ENCODE data around the gene ARFGAP3. TPM values are rescaled to one million over a fixed set of nuclear protein-coding genes. Genes with fewer than 3 reads are reported as not detected.
A peak's percentile ranks its signal among the peaks of the same experiment; 100 is the strongest.

The ARFGAP3 gene
- total and polyA plus RNA-seq, 3 experiments from 2014 or later = 32.2 to 50.0 (median 33.0) TPM

GRCh38 chr22:42799461-42800405, 57.3 kb downstream of the ARFGAP3 start:
- H3K4me1 ChIP-seq (ENCODE audit: insufficient read depth, low read length) = no peaks in the 10 kb centered on the region
- H3K4me3 ChIP-seq (ENCODE audit: low read length) = no peak overlapping the region
- Mint-ChIP-seq H3K9me3 (no peaks in the 10 kb centered on the region), H3K27ac (peak overlapping the region in 2 of 8 donors; percentile 60 to 84), H3K36me3 (peaks cover 0 to 73% (median 17%) of the 10 kb centered on the region in 3 donors), H3K27me3 (no peaks in the 10 kb centered on the region), H3K4me3 (no peak overlapping the region), H3K4me1 (no peaks in the 10 kb centered on the region)
- no peak overlapping the region for H3K27ac ChIP-seq (ENCODE audit: low read depth, low read length)
- ChIA-PET POLR2A (no interaction called here), CTCF (interaction anchor here (1.1 kb wide), 1 partner anchor 18 kb away, joined by 3 read pairs; no protein-coding TSS in a partner anchor)
- no peak for DNase-seq
- peaks cover 5% of the 10 kb centered on the region for H3K36me3 ChIP-seq (ENCODE audit: insufficient read depth, low read length)
- H3K9me3 ChIP-seq (ENCODE audit: low read length) = no peaks in the 10 kb centered on the region
- no peaks in the 10 kb centered on the region for H3K27me3 ChIP-seq (ENCODE audit: insufficient read depth, low read length, poor library complexity, severe bottlenecking)

DNA sequence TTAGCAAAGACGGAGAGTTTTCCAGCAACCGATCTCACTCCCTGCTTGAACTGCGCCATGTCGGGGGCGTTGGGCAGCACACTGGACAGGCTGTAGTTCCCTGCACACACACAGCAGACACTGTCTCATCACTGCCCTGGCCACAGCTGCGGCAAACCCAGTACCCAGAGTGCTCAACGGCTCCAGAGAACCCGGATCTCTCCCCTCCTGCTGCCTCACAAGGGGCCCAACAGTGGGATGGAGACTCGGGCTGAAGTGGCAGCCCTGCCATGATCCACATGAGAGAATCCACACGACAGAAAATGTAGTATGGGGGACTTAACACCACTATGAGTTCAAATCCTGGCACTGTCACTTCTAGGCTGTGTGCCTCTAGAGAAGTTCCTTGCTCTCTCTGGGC, 58.0 kb downstream of the ARFGAP3 start:
- Mint-ChIP-seq H3K36me3 (peaks cover 0 to 74% (median 17%) of the 10 kb centered on the region in 3 donors), H3K4me3 (no peak overlapping the region), H3K27me3 (no peaks in the 10 kb centered on the region), H3K9me3 (no peaks in the 10 kb centered on the region), H3K27ac (peak overlapping the region in 1 of 8 donors; percentile 84), H3K4me1 (no peaks in the 10 kb centered on the region)
- Histone ChIP-seq H3K27me3 (ENCODE audit: insufficient read depth, low read length, poor library complexity, severe bottlenecking) (no peaks in the 10 kb centered on the region), H3K4me3 (ENCODE audit: low read length) (no peak overlapping the region), H3K36me3 (ENCODE audit: insufficient read depth, low read length) (peaks cover 5% of the 10 kb centered on the region), H3K9me3 (ENCODE audit: low read length) (no peaks in the 10 kb centered on the region), H3K4me1 (ENCODE audit: insufficient read depth, low read length) (no peaks in the 10 kb centered on the region), H3K27ac (ENCODE audit: low read depth, low read length) (no peak overlapping the region)
- ChIA-PET CTCF (no interaction called here), POLR2A (no interaction called here)
- DNase-seq = no peak

DNA sequence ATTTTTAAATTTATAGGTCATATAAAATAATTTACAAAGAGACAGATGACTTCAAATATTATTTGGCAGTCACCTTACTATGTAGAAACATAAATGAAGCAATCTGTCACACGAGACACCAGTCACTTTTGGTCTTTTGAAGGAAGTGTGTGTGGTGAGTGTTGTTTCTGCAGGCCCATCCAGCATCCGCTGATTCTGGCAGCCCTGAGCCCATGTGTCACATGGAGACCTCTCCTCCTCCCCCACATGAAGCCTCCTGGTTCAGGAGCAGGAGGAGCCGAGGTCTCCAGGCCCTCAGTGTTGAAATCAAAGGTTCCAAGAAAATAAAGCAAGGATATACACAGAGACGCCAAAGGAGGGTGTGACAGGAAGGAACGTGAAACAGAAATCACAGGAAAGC, 60.1 kb downstream of the ARFGAP3 start:
- peaks cover 5% of the 10 kb centered on the region for H3K36me3 ChIP-seq (ENCODE audit: insufficient read depth, low read length)
- DNase-seq = no peak
- H3K4me1 ChIP-seq (ENCODE audit: insufficient read depth, low read length) = no peaks in the 10 kb centered on the region
- no peak overlapping the region for H3K4me3 ChIP-seq (ENCODE audit: low read length)
- Mint-ChIP-seq H3K27me3 (no peaks in the 10 kb centered on the region), H3K4me1 (no peaks in the 10 kb centered on the region), H3K27ac (peak overlapping the region in 1 of 8 donors; percentile 70), H3K36me3 (peaks cover 0 to 67% (median 17%) of the 10 kb centered on the region in 3 donors), H3K9me3 (no peaks in the 10 kb centered on the region), H3K4me3 (no peak overlapping the region)
- no peak overlapping the region for H3K27ac ChIP-seq (ENCODE audit: low read depth, low read length)
- ChIA-PET POLR2A (no interaction called here), CTCF (no interaction called here)
- H3K9me3 ChIP-seq (ENCODE audit: low read length) = no peaks in the 10 kb centered on the region
- H3K27me3 ChIP-seq (ENCODE audit: insufficient read depth, low read length, poor library complexity, severe bottlenecking) = no peaks in the 10 kb centered on the region

DNA sequence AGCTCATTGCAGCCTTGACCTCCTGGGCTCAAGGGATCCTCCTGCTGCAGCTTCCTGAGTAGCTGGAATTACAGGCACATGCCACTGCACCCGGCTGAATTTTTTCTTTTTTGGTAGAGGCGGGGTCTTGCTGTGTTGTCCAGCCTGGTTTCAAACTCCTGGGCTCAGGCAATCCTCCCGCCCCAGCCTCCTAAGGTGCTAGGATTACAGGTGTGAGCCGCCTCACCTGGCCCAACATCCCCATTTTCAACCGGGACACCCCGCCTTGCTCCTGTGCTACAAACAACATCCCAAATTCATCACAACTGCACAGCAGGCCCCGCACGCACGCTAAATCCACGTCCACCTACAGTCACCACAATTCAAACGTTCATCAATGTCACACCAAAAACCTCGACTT, 61.0 kb downstream of the ARFGAP3 start:
- no peaks in the 10 kb centered on the region for H3K27me3 ChIP-seq (ENCODE audit: insufficient read depth, low read length, poor library complexity, severe bottlenecking)
- H3K27ac ChIP-seq (ENCODE audit: low read depth, low read length) = no peak overlapping the region
- no peak overlapping the region for H3K27ac Mint-ChIP-seq
- CTCF ChIA-PET = no interaction called here
- H3K4me1 Mint-ChIP-seq = no peaks in the 10 kb centered on the region
- H3K9me3 ChIP-seq (ENCODE audit: low read length) = no peaks in the 10 kb centered on the region
- no peak overlapping the region for H3K4me3 Mint-ChIP-seq
- no peaks in the 10 kb centered on the region for H3K27me3 Mint-ChIP-seq
- POLR2A ChIA-PET = no interaction called here
- H3K4me3 ChIP-seq (ENCODE audit: low read length) = no peak overlapping the region
- peaks cover 5% of the 10 kb centered on the region for H3K36me3 ChIP-seq (ENCODE audit: insufficient read depth, low read length)
- peaks cover 0 to 57% (median 15%) of the 10 kb centered on the region in 3 donors for H3K36me3 Mint-ChIP-seq
- DNase-seq = no peak
- no peaks in the 10 kb centered on the region for H3K9me3 Mint-ChIP-seq
- no peaks in the 10 kb centered on the region for H3K4me1 ChIP-seq (ENCODE audit: insufficient read depth, low read length)

GRCh38 chr22:42794551-42795510, 62.2 kb downstream of the ARFGAP3 start:
- no peaks in the 10 kb centered on the region for H3K27me3 ChIP-seq (ENCODE audit: insufficient read depth, low read length, poor library complexity, severe bottlenecking)
- no peaks in the 10 kb centered on the region for H3K9me3 ChIP-seq (ENCODE audit: low read length)
- H3K27ac ChIP-seq (ENCODE audit: low read depth, low read length) = no peak overlapping the region
- POLR2A ChIA-PET = no interaction called here
- no peak for DNase-seq
- peaks cover 5% of the 10 kb centered on the region for H3K36me3 ChIP-seq (ENCODE audit: insufficient read depth, low read length)
- CTCF ChIA-PET = no interaction called here
- H3K4me3 ChIP-seq (ENCODE audit: low read length) = no peak overlapping the region
- H3K36me3 Mint-ChIP-seq = peaks cover 0 to 48% (median 14%) of the 10 kb centered on the region in 3 donors
- no peaks in the 10 kb centered on the region for H3K4me1 ChIP-seq (ENCODE audit: insufficient read depth, low read length)
- no peaks in the 10 kb centered on the region for H3K9me3 Mint-ChIP-seq
- no peaks in the 10 kb centered on the region for H3K27me3 Mint-ChIP-seq
- H3K27ac Mint-ChIP-seq = peak overlapping the region in 1 of 8 donors; percentile 38
- peak overlapping the region in 1 of 7 donors; percentile 61 for H3K4me3 Mint-ChIP-seq
- H3K4me1 Mint-ChIP-seq = no peaks in the 10 kb centered on the region

DNA sequence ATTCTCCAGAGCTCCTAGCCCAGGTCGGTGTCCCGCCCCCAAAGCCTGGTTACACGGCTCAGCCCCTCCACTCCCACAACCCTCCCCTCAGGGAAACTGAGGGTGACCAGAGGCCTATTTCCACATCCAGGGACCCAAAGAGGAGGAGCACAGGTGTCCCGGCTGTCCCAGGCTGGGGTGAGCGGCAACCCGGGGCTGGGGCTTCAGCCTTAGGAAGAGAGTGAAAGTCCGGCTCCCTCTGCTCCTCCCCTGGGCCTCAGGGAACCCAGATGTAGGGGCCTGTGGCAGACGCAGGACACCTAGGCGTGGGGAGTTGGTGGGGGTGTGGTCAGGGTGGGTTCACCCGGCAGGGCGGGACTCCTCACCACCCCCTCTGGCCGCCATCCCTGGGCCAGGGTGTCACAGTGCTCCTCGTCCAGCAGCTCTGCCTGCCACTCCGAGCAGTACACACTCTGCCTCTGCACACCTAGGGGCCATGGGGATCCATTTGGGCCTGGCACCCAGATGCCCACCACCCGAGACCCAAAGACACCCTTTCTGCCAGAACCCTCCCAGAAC, 63.1 kb downstream of the ARFGAP3 start:
- CTCF ChIA-PET = no interaction called here

GRCh38 chr22:42792909-42793847, 63.9 kb downstream of the ARFGAP3 start:
- H3K27ac Mint-ChIP-seq = no peak overlapping the region
- ChIA-PET POLR2A (no interaction called here), CTCF (no interaction called here)
- no peaks in the 10 kb centered on the region for H3K27me3 Mint-ChIP-seq
- peaks cover 5% of the 10 kb centered on the region for H3K36me3 ChIP-seq (ENCODE audit: insufficient read depth, low read length)
- no peak for DNase-seq
- no peaks in the 10 kb centered on the region for H3K9me3 ChIP-seq (ENCODE audit: low read length)
- peaks cover 0 to 32% (median 10%) of the 10 kb centered on the region in 3 donors for H3K36me3 Mint-ChIP-seq
- H3K4me3 Mint-ChIP-seq = no peak overlapping the region
- H3K27ac ChIP-seq (ENCODE audit: low read depth, low read length) = no peak overlapping the region
- no peaks in the 10 kb centered on the region for H3K27me3 ChIP-seq (ENCODE audit: insufficient read depth, low read length, poor library complexity, severe bottlenecking)
- no peak overlapping the region for H3K4me3 ChIP-seq (ENCODE audit: low read length)
- no peaks in the 10 kb centered on the region for H3K4me1 ChIP-seq (ENCODE audit: insufficient read depth, low read length)
- no peaks in the 10 kb centered on the region for H3K4me1 Mint-ChIP-seq
- no peaks in the 10 kb centered on the region for H3K9me3 Mint-ChIP-seq

More for the DNA sequence above, 63.1 kb downstream of the ARFGAP3 start:
- H3K36me3 Mint-ChIP-seq = peaks cover 0 to 39% (median 12%) of the 10 kb centered on the region in 3 donors
- no peak overlapping the region for H3K4me3 ChIP-seq (ENCODE audit: low read length)
- peak overlapping the region in 1 of 8 donors; percentile 38 for H3K27ac Mint-ChIP-seq
- H3K9me3 Mint-ChIP-seq = no peaks in the 10 kb centered on the region
- no peak overlapping the region for H3K4me3 Mint-ChIP-seq
- DNase-seq = no peak
- H3K4me1 Mint-ChIP-seq = no peaks in the 10 kb centered on the region
- H3K4me1 ChIP-seq (ENCODE audit: insufficient read depth, low read length) = no peaks in the 10 kb centered on the region
- H3K27me3 Mint-ChIP-seq = no peaks in the 10 kb centered on the region
- H3K27ac ChIP-seq (ENCODE audit: low read depth, low read length) = no peak overlapping the region
- no peaks in the 10 kb centered on the region for H3K27me3 ChIP-seq (ENCODE audit: insufficient read depth, low read length, poor library complexity, severe bottlenecking)
- peaks cover 5% of the 10 kb centered on the region for H3K36me3 ChIP-seq (ENCODE audit: insufficient read depth, low read length)
- no peaks in the 10 kb centered on the region for H3K9me3 ChIP-seq (ENCODE audit: low read length)
- POLR2A ChIA-PET = no interaction called here
